ENCODE data around the gene ZBTB4.

The ZBTB4 gene

DNA sequence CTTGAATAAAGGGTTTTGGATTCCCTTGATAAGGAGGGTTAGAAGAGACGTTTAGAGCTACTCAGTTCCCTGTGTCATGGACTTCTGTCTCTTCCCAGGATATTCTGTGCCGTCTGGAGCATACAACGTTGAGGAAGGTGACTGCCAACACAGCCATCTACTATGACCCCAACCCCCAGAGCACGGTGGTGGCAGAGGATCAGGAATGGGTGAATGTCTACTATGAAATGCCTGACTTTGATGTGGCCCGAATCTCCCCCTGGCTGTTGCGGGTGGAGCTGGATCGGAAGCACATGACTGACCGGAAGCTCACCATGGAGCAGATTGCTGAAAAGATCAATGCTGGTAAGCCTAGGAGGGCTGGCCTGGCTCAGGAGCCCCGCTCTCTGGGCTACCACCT is 29.4 kb upstream of the ZBTB4 start:
- no peak overlapping the region for H2AFZ ChIP-seq (ENCODE audit: low read length)
- no peaks in the 10 kb centered on the region for H3K4me1 ChIP-seq (ENCODE audit: insufficient read depth, low read length, severe bottlenecking)
- no peak overlapping the region for H3K4me3 ChIP-seq (ENCODE audit: low read depth, low read length, poor library complexity, severe bottlenecking)
- H3K9me3 ChIP-seq (ENCODE audit: low read length): no peaks in the 10 kb centered on the region
- H3K9ac ChIP-seq (ENCODE audit: low read length): no peak overlapping the region
- no peak overlapping the region for H3K27ac ChIP-seq (ENCODE audit: low read depth, low read length, poor library complexity, severe bottlenecking)
- no peak for TF ChIP-seq EZH2 (IDR thresholded peaks at IDR 0.05; ENCODE audit: borderline replicate concordance, low read length)
- no peak for TF ChIP-seq CTCF (IDR thresholded peaks at IDR 0.05; ENCODE audit: low read length)
- H3K27me3 ChIP-seq (ENCODE audit: insufficient read depth, low read length): no peaks in the 10 kb centered on the region
- H3K9me2 ChIP-seq (ENCODE audit: low read depth, low read length): no peaks in the 10 kb centered on the region
- no peaks in the 10 kb centered on the region for H4K20me1 ChIP-seq (ENCODE audit: insufficient read depth, low read length)
- no peaks in the 10 kb centered on the region for H3F3A ChIP-seq (ENCODE audit: insufficient read depth, low read length)
- no peaks in the 10 kb centered on the region for H3K79me2 ChIP-seq (ENCODE audit: insufficient read depth, low read length)
- no peak overlapping the region for H3K4me2 ChIP-seq (ENCODE audit: low read length)
- peaks cover 98% of the 10 kb centered on the region for H3K36me3 ChIP-seq (ENCODE audit: insufficient read depth, low read length)

DNA sequence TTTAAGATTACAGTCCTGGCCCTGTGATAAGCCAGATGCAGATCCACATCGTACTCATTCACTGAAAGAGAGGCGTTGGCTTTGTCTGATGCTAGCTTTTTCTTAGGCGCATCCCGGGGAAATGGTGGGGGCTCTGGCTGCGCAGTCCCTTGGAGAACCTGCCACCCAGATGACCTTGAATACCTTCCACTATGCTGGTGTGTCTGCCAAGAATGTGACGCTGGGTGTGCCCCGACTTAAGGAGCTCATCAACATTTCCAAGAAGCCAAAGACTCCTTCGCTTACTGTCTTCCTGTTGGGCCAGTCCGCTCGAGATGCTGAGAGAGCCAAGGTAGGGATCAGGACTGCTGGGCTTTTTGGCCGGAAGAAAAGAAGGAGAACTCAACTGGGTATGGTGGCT is 28.7 kb upstream of the ZBTB4 start:
- H3K4me1 ChIP-seq (ENCODE audit: insufficient read depth, low read length, severe bottlenecking): no peaks in the 10 kb centered on the region
- no peaks in the 10 kb centered on the region for H3K9me2 ChIP-seq (ENCODE audit: low read depth, low read length)
- no peak overlapping the region for H3K4me2 ChIP-seq (ENCODE audit: low read length)
- TF ChIP-seq EZH2 (IDR thresholded peaks at IDR 0.05; ENCODE audit: borderline replicate concordance, low read length) (no peak), CTCF (IDR thresholded peaks at IDR 0.05; ENCODE audit: low read length) (no peak)
- H3K4me3 ChIP-seq (ENCODE audit: low read depth, low read length, poor library complexity, severe bottlenecking): no peak overlapping the region
- H2AFZ ChIP-seq (ENCODE audit: low read length): no peak overlapping the region
- no peaks in the 10 kb centered on the region for H3F3A ChIP-seq (ENCODE audit: insufficient read depth, low read length)
- H4K20me1 ChIP-seq (ENCODE audit: insufficient read depth, low read length): no peaks in the 10 kb centered on the region
- no peaks in the 10 kb centered on the region for H3K9me3 ChIP-seq (ENCODE audit: low read length)
- peaks cover 98% of the 10 kb centered on the region for H3K36me3 ChIP-seq (ENCODE audit: insufficient read depth, low read length)
- H3K27ac ChIP-seq (ENCODE audit: low read depth, low read length, poor library complexity, severe bottlenecking): no peak overlapping the region
- H3K27me3 ChIP-seq (ENCODE audit: insufficient read depth, low read length): no peaks in the 10 kb centered on the region
- H3K79me2 ChIP-seq (ENCODE audit: insufficient read depth, low read length): no peaks in the 10 kb centered on the region
- no peak overlapping the region for H3K9ac ChIP-seq (ENCODE audit: low read length)

DNA sequence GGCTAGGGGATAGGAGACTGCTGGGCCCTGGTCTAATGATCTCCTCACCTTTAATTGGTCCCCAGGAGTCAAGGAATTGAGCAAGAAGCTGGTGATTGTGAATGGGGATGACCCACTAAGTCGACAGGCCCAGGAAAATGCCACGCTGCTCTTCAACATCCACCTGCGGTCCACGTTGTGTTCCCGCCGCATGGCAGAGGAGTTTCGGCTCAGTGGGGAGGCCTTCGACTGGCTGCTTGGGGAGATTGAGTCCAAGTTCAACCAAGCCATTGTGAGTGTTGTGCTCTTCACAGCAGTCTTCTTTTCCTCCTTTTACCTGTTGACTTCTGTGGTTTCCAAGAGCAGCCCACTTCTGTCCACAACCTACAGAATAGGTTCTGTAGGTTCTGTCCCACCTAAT is 24.1 kb upstream of the ZBTB4 start:
- Histone ChIP-seq H4K20me1 (ENCODE audit: insufficient read depth, low read length) (no peaks in the 10 kb centered on the region), H3K4me3 (ENCODE audit: low read depth, low read length, poor library complexity, severe bottlenecking) (no peak overlapping the region)
- TF ChIP-seq EZH2 (IDR thresholded peaks at IDR 0.05; ENCODE audit: borderline replicate concordance, low read length): no peak
- TF ChIP-seq CTCF (IDR thresholded peaks at IDR 0.05; ENCODE audit: low read length): no peak

More for the DNA sequence above, 24.1 kb upstream of the ZBTB4 start:
- Histone ChIP-seq H3K36me3 (ENCODE audit: insufficient read depth, low read length) (peaks cover 95% of the 10 kb centered on the region), H3K9me2 (ENCODE audit: low read depth, low read length) (no peaks in the 10 kb centered on the region), H3K9me3 (ENCODE audit: low read length) (no peaks in the 10 kb centered on the region), H3K4me1 (ENCODE audit: insufficient read depth, low read length, severe bottlenecking) (no peaks in the 10 kb centered on the region), H3K4me2 (ENCODE audit: low read length) (no peak overlapping the region), H2AFZ (ENCODE audit: low read length) (no peak overlapping the region), H3K27me3 (ENCODE audit: insufficient read depth, low read length) (no peaks in the 10 kb centered on the region), H3F3A (ENCODE audit: insufficient read depth, low read length) (no peaks in the 10 kb centered on the region), H3K79me2 (ENCODE audit: insufficient read depth, low read length) (no peaks in the 10 kb centered on the region), H3K9ac (ENCODE audit: low read length) (no peak overlapping the region), H3K27ac (ENCODE audit: low read depth, low read length, poor library complexity, severe bottlenecking) (no peak overlapping the region)
